HG02642 (cell line): Measurements from ENCODE around the gene TSC22D3.
A peak's percentile ranks its signal among the peaks of the same experiment; 100 is the strongest.

Experiments used
- ATAC-seq: cut with Tn5 transposase; IDR thresholded peaks from one replicate; pipeline ENCODE4 v1.9.1; 2021; ENCODE audit warnings: mild to moderate bottlenecking; ENCODE audit not compliant: unreplicated experiment, poor library complexity

Gene TSC22D3

DNA sequence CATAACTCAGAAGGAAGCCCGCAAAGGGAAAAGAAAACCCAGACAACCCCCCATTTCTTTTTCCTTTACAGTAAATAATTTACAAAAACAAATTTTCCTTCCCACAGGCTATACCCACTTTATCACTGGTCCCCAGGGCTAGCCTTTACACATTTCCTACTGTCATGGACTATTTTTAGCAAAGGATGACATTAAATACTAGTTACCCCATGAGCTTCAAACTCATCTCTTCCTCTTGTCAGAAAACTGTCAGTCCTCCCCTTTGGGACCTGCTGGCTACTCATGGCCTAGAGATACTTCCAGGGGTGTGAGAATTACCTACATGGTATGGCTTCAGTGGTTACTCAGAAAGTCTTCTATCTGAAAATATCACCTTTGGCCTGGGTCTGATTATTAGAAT lies 11.9 kb downstream of the TSC22D3 start:
- ATAC-seq, result no peak

DNA sequence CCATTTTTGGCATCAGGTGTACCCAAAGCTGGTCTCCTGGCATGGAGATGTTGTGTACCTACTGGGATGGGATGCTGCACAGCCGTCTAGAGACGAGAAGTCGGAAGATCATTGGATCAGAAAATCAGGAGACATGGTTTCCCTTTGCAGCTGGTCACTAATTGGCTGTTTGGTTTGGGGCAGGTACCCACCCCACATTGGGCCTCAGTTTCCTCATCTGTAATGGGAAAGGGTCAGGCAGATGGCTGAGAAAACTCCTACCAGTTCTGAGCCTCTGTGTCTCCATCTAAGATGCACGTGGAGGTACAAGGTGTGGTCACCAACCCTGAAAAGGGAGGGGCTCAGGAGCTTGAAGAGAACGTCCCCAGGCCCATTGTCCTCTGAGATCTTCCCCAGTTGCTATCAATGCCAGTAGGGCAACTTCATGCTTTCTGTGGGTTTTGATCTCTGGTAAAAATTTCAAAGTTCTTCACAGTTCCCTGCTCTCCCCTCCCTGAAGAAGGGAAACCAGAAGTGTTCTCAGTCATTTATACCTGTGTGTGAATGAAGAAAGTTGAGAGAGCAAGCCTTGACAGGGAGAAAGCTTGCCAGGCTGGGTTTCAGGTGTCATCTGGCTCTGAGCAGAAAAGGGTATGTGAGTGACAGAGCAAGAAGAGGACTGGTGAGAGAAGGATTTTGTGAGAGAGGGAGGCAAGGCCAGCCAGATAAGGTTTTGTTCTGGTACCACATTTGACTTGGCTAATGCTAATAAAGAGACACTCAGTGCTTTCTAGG lies 15.1 kb downstream of the TSC22D3 start:
- no peak for ATAC-seq

DNA sequence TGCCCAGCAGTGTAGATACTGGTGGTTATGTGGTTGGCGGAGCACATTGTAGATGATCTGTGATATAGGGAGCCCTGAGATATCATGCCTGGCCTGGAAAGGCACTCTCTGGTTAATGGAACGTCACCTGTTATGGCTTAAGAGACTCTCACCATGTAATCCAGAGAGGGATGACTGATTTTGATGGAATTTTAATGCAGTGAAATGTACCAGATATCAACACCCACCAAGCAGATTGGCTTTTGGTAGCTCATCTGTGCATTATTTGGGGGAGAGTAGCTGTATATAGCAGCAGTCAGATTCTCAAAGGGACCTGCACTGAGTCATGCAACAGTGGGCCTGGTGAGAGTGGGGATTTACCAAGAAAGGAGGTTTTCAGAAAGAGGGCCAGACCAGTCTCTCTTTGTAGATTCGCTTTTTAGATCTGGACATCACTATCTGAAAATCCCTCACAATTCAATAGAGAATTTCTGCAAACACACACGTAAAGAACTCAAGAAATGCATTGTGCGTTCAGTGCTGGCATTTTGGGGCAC lies 17.3 kb downstream of the TSC22D3 start:
- no peak for ATAC-seq

DNA sequence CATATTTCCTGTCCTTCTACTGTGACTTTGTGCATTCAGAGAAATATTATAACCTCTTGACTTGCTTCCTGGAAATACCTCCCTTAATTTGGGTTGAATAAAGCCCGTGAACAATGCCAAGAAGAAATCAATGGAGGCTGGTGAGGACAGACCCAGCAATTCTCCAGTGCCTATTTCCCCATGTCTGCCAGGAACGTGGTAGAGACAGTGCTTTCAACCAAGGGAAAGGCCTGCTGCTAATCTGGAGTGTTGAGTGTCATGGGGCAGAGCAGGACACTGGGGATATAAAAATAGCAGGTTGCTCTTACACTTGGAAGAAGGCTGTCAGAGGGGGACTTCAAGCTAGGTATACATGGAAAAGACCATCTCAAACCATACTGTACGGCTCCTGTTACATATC lies 19.9 kb downstream of the TSC22D3 start:
- no peak for ATAC-seq

DNA sequence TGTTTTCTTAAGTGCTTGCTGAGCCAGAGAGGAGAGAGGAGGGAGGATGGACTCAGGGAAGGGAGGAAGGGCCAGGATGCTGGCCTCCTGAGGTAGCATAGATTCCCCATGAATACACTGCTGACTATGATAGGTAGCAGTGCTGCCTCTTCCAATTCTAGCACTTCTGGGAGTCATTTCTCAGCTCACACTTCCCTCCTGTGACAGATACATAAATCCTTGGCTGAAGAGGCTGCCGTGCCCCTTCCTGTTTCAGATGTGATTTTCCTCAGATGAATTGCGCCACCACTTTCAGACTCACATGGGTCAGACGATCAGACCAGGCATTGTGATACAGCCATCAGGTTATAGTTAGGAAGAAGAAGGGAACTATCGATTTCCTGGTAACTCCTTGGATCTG lies 22.4 kb downstream of the TSC22D3 start:
- no peak for ATAC-seq

DNA sequence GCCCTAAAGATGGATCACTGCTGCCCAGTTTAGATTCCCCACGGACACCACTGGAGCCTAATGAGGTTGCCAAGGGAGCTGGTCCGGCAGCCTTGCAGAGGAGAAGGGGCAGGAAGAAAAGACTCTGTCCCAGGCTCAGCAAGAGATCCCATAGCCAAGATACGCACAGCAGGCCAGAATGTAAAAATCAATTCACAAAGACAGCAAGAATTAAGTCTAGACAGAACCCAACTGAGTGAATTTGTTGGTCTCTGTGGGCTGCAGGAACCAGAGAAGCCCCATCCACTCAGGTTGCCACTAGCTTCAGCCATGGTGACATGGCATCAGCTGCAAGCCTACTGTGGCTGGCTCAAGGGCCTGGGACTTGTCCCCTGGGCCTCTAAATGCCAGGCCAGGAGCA lies 22.9 kb downstream of the TSC22D3 start:
- no peak for ATAC-seq

DNA sequence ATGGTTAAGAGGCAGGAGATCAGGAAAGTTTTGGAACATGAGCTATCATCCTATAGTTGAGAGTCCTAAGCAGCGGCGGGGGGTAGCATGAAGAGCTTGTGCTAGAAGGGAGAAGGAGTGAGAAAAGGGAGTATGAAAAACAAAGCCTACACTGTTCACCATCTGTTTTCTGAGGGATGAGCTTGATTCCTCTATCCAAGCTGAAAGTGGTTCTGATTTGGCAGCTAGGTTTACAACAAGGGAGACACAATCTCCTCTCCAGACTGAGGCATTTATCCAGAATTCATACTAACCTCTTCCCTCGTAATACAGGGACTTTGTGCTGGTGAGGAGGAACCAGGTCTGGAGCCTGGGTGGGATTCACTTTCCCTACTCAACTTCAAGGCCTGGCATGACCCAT lies 23.5 kb downstream of the TSC22D3 start:
- ATAC-seq, result no peak

DNA sequence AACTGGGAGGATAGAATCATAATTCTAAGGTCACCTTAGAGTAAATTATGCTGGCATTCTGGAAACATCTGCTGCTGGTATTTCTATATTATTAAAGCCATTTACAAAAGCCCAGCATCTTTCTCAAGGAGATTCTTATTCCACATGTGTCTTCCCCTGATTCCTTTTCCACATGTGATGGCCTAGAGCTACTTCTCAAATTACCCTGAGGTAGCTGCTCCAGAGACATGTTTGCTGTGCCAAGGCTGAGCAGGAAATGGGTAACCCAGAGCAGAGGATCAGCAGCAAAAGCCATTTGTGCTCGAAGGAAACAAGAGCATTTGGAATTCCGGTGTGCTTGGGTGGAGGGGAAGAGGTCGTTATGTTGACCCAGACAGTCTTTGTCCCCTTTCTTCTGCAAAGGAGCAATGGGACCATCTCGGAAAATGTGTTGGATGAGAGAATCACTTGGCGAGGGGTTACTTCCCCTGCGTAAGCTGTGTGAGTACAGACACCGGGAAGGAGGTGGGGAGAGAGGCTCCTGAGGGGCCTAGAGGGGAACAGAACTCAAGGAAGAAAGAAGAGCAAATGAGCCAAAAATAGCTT lies 24.6 kb downstream of the TSC22D3 start:
- no peak for ATAC-seq

DNA sequence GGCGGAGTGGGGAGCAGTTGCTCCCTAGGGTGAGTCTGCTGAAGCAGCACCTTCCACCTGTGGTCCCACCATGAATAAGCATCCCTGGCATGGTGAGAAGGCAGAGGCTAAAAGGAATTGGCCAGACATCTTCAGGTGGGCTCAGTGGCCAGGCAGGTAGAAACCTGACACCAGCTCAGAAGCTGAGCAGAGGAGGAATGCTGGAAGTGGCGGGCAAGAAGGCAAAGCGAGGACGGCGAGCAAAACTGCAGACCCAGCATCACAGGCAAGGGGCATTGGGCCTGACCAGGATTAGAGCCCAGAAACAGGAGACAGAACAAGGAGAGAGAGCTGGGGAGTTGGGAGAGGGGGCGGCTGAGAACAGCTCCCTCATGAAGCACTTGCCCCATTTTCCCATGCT lies 25.3 kb downstream of the TSC22D3 start:
- no peak for ATAC-seq

DNA sequence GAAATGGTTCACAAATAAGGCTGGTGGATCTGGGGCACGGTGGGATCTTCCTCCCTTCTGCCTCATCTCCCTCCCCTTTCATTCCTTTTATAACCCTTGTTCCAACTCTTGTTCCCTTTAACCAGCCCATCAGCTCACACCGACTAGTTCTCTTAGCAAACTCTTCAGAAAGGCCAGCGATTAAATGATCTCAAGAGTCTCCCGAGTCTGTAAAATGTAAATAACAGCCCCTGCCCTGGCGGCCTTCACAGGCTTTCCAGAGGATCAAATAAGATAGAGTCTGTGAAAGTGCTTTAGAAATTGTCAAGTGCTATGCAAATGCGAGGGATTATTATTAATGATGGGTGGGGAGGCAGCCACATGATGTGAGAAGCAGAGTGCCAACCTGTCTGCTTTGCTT lies 27.1 kb downstream of the TSC22D3 start:
- no peak for ATAC-seq

DNA sequence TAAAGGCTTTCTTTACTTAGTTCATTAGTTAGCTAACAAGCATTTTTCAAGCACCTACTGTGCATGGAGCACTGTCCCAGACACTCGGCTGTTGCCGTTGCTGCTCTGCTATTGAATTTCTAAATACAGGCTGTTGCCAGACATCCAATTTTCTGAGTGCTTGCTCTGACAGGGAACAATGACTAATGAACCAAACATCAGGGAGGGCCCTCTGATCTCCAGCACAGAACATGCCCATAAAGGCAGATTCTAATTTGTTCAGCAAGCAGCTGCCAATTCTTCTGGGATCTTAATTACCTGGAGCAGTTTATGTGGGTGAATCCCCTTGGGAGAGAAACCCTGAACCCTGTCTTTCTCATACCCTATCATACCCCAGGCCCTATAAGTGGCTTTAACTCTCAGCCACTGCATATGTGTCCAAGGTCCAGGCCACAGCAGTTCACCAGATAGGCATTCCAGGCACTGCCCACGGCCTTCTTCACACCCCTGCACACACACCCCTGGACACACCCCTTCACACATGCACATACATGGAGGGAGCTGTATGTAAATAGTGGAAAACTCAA lies 27.9 kb downstream of the TSC22D3 start:
- ATAC-seq, result no peak

DNA sequence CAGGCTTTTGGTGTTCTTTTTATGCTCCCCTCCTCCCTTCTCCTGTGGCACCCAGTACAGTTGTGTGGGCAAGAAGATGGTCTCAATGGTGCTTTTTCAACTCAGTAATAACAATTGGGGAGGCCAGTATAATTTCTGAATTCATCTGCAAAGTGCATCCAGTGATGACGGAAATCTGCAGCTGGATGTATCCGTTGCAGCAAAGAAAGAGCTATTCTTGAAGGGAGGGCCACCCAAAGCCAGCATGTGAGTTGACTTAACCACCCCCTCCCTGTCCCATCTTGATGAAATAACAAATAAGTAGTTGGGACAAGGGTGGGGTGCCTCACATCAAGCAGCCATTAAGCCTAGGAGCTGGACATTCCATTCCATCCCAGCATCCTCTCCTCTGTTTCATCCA lies 30.7 kb downstream of the TSC22D3 start:
- ATAC-seq, result no peak

DNA sequence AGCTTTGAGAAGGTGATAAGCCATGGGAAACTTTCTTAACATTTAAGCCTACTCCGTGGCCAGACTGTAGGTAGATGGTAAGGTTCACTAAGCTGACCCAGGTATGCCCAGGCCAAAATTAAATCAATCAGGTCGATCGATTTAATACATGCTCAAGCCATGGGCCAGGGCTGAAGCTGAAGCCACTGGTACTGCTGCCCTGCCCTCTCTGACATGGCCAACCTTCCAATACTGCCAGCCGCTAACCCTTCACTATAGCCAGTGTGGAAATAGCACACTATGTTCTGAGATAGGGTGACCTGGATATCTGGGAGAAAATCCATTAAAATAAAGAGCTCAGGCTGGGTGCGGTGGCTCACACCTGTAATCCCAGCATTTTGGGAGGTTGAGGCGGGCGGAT lies 31.6 kb downstream of the TSC22D3 start:
- no peak for ATAC-seq

DNA sequence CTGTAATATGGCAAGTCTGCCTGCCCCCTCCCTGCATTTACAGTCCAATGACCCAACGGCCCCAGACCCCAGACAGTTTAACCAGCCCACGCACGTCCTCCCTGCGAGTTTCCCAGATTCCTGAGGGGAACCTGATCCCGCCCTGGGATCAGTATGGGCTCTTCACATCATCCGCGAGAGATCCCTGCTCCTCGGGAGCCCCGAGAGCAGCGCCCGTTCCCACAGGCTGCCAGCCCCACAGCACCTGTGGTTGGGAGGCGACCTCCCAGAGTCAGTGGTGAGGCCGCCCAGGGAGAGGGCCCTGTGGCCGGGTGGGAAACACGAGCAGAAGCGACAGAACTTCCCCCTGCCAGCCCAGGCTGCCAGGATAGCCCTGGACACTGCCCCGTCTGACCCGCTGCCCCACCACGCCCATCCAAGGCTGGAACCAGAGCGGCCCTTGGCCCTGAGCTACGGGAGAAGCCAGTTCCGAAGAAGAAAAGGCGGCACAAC lies 32.8 kb downstream of the TSC22D3 start:
- no peak for ATAC-seq

DNA sequence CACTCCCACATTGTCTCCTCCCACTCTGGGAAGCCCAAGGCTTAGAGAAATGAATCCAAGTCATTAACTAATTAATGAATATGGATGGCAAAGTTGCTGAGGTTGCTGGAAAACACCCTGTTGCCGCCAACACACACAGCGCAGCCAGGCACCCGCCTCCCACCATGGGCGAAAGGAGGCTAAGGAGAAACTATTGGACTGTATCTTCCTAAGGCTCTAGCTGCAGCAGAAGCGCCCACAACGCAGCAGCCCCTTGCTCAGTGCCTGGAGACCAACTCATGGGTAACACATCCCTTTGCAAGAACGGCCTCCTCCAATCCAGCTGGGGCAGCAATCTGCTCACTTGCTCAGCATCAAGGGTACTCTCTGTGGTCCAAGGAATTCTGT lies 34.2 kb downstream of the TSC22D3 start:
- ATAC-seq, result peak; percentile 21

DNA sequence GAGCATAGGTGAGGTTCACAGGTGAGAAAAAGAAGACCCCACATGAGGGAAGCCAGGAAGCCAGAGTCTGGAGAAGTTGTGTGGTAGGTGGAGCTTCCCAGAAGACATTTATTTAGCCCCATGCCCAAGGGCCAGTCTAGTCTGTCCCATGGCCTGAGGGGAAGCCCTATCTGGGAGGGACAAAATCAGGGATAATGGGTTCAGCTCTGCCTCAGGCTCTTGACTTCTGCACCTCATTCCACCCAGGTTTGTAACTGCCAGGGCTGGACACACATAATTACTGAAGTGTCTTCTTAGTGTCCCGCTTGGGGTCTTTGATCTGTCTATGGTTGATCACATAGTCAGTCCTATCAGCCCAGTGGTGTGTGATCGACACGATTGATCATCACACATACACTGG lies 36.0 kb downstream of the TSC22D3 start:
- no peak for ATAC-seq

DNA sequence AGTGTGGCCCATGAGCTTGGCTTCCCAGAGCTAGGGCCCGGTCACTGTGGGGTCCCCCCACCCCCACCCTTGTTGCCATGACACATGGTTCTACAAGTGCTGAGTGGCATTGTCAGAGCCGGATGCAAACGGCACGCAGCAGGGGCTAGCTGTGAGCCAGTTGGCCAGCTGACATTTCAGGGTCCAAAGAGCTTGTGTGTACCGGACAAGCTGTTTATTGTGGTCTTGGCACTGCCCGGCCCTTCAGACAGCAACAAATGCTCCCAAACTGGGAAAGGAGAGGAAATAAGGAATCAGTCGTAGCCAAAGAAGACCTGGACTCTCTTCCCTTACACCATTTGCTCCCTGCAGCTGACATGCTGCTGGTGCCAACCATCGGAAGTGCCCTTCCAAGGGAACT lies 36.8 kb downstream of the TSC22D3 start:
- no peak for ATAC-seq

DNA sequence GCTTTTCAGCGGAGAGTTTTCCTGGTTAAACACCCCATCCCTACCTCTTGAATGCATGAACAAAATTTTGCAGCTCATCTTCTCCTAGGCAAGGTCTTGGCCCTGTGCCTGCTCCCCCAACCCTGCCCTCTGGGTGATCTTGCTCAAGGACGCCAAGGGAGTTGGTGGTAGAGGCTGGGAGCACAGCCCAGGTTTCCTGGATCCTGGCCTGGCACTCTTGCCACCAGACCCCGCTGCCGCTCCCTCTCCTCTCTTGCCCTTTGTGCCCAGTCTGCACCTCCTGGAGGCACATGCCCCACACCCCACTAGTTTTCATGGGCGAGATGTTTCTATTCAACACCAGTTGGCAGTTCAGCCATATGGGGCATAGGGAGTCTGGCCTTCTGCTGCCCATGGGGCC lies 37.3 kb downstream of the TSC22D3 start:
- no peak for ATAC-seq

DNA sequence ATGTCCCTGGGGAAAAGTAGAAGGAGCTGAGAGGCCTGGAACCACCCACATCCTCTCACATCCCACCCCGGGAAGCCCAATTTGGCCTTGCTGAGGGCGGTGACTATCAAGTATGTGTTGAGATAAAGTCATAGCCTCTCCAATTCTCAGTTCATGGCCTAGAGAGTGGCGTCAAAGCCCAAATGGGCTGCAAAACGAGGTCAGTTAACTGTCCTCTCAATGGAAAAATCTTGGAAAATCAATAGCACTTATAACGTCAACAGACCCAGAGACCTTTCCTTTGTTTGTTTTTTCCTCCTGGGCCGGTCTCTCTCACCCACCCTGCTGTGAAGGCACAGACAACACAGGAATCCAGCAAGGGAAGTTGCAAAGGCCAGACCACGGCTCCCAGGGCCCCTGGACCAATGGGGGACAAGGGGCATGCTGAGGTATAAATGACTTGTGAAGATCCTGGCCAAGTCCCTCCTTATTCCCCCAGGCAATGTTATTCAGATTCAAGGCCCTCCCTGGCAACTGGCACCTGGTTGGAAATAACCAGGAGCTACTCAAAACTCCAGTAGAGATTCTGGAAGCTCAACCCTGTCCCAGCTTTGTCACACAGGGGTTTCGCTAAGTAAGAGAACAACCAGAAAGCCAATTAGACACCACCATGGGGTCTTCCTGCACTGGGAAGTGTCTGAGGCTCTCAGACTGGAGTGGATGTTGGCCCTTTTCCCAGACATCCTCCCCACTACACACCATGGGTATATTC lies 38.6 kb downstream of the TSC22D3 start:
- ATAC-seq, result no peak

DNA sequence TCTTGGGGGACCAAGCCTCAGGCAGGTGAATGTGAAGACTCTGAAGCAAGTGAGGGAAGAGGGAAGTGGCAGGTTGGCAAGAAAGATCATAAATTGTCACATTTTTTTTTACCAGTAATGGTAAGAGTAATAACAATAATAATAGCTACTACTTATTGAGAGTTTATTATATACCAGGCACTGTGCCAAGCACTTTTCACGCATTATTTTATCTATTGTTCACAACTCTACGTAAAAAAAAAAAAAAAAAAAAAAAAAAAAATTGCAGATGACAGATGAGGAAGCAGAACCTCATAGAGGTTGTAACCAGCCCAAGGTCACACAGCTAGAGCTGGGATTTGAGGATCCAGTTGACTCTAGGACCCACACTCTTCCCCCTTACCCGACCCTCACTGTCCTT lies 40.9 kb downstream of the TSC22D3 start:
- ATAC-seq, result no peak

DNA sequence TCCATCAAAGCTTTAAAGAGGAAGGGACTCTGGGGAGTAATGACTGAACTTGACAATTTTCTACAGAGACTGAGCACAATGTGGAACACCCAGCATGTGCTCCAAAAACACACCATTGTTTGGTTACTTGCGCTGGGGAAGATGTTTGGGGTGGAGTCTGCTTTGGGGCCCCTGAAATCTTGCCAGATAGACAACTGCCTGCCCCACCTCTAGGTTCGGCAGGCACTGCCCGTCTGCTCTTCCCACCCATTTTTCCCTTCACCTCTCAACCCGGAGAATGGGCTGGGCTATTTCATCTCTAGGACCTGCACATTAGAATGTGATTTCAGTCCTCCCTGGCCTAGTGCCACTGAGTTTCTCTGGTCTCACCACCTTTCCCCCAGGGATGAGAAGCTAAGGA lies 41.9 kb downstream of the TSC22D3 start:
- no peak for ATAC-seq
